ENCODE measurements around the gene GTF2IRD1.

The GTF2IRD1 gene

GRCh38 chr7:74441801-74442200, 11.9 kb upstream of the GTF2IRD1 start:
- DNase-seq (ENCODE audit: low read depth) = no peak
- no peak for TF ChIP-seq MAX (IDR thresholded peaks at IDR 0.05; ENCODE audit: low read depth, low read length)
- no peak for TF ChIP-seq CTCF (IDR thresholded peaks at IDR 0.05; ENCODE audit: low read depth, low read length)
- TF ChIP-seq POLR2A (IDR thresholded peaks at IDR 0.05; ENCODE audit: extremely low read depth, insufficient read length) = no peak
- TF ChIP-seq MYC (IDR thresholded peaks at IDR 0.05; ENCODE audit: low read depth, low read length) = no peak
- no peak overlapping the region for H3K4me3 ChIP-seq (ENCODE audit: low read depth, low read length)

- no peak for DNase-seq (ENCODE audit: low read depth)
- no peak overlapping the region for H3K4me3 ChIP-seq (ENCODE audit: low read depth, low read length)
- TF ChIP-seq MYC (IDR thresholded peaks at IDR 0.05; ENCODE audit: low read depth, low read length) = no peak
- TF ChIP-seq POLR2A (IDR thresholded peaks at IDR 0.05; ENCODE audit: extremely low read depth, insufficient read length) = no peak
- no peak for TF ChIP-seq MAX (IDR thresholded peaks at IDR 0.05; ENCODE audit: low read depth, low read length)
Measured at GRCh38 chr7:74443543-74444247, 10.0 kb upstream of the GTF2IRD1 start.

- no peak for DNase-seq (ENCODE audit: low read depth)
- TF ChIP-seq MAX (IDR thresholded peaks at IDR 0.05; ENCODE audit: low read depth, low read length) (no peak), CTCF (IDR thresholded peaks at IDR 0.05; ENCODE audit: low read depth, low read length) (no peak)
- no peak overlapping the region for H3K4me3 ChIP-seq (ENCODE audit: low read depth, low read length)
Measured at GRCh38 chr7:74449144-74449543, 4.6 kb upstream of the GTF2IRD1 start.

DNA sequence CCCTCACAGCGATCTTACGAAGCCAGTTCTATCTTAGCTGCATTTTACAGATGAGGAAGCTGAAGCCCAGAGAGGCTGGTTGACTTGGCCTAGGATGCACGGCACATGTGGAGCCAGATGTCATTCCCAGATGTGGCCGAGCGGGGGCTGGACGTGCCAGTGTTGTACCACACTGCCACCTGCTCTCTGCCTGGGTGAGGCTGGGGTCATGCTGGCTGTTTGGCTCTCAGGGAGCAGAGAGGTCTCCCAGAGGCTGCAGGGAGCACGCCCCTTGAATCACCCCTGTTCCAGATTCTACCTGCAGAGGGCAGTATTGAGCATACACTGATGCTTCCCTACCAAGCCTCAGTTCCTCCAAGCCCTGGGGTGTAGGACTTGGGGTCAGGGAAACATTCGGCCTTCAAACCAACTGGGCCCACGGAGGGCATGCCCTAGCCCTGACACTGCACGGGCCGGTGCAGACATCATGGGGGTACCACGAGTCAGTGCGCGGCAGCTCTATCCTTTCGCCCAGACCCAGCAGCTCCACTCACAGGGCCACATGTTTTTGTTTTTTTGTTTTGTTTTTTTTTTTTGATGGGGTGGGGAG, 3.8 kb upstream of the GTF2IRD1 start:
- TF ChIP-seq MYC (IDR thresholded peaks at IDR 0.05; ENCODE audit: low read depth, low read length) = 0 out of 2 replicates have a peak, but pooled peaks have one; percentile 24
- TF ChIP-seq POLR2A (IDR thresholded peaks at IDR 0.05; ENCODE audit: extremely low read depth, insufficient read length) = no peak
- peak; percentile 97 for TF ChIP-seq CTCF (IDR thresholded peaks at IDR 0.05; ENCODE audit: low read depth, low read length)
- TF ChIP-seq MAX (IDR thresholded peaks at IDR 0.05; ENCODE audit: low read depth, low read length) = peak; percentile 8; the same call in 1 of the 2 replicates
- peak; percentile 83 for DNase-seq (ENCODE audit: low read depth)
- H3K4me3 ChIP-seq (ENCODE audit: low read depth, low read length) = no peak overlapping the region

- no peak overlapping the region for H3K4me3 ChIP-seq (ENCODE audit: low read depth, low read length)
- no peak for DNase-seq (ENCODE audit: low read depth)
- TF ChIP-seq MYC (IDR thresholded peaks at IDR 0.05; ENCODE audit: low read depth, low read length) (no peak), CTCF (IDR thresholded peaks at IDR 0.05; ENCODE audit: low read depth, low read length) (no peak), MAX (IDR thresholded peaks at IDR 0.05; ENCODE audit: low read depth, low read length) (no peak), POLR2A (IDR thresholded peaks at IDR 0.05; ENCODE audit: extremely low read depth, insufficient read length) (no peak)
Measured at GRCh38 chr7:74452748-74453321, 871 bp upstream of the GTF2IRD1 start.

Data from NB4 (cell line).